Right cardiac atrium (tissue), 5 donors: ENCODE data around the gene DPF3. TPM values are rescaled to one million over a fixed set of nuclear protein-coding genes. Genes with fewer than 3 reads are reported as not detected.
A peak's percentile ranks its signal among the peaks of the same experiment; 100 is the strongest.

ENCODE experiments used
- ATAC-seq, 2 donors: fragments of 200-7000 bp; cut with Tn5 transposase; one replicate each; pipeline versions ENCODE4 v1.8.0 to v1.9.1; 2020; ENCODE audit warnings: moderate library complexity in 2 of 2, mild to moderate bottlenecking in 1 of 2
- DNase-seq, 3 donors: peaks; one replicate each; pipeline ENCODE4 v3.0.0-alpha.2; 2020
- H3K27ac ChIP-seq: one replicate; pipeline ENCODE4 v1.5.1; 2013; ENCODE audit warnings: mild to moderate bottlenecking, low read length, control low read depth, moderate library complexity
- H3K27me3 ChIP-seq: one replicate; pipeline ENCODE4 v1.6.1; 2013; ENCODE audit not compliant: control insufficient read depth, insufficient read depth
- H3K4me1 ChIP-seq: one replicate; pipeline ENCODE4 v1.6.1; 2013; ENCODE audit warnings: low read length; ENCODE audit not compliant: control insufficient read depth, insufficient read depth
- H3K4me3 ChIP-seq: one replicate; pipeline ENCODE4 v1.5.1; 2013; ENCODE audit warnings: low read length, control low read depth
- H3K9me3 ChIP-seq: one replicate; pipeline ENCODE4 v1.6.1; 2013; ENCODE audit warnings: low read length; ENCODE audit not compliant: control insufficient read depth
- WGBS: extraction: QIAGEN DNeasy Blood & Tissue Kit; methylation state at CpG from one replicate; pipeline ENCODE4 v1.1.7; 2013; 5-methylcytosine and 5-hydroxymethylcytosine counted together
- intact Hi-C, 4 donors: fragments of 100-400 bp; cut with DNase I; formaldehyde crosslinking; loops; one replicate each; pipeline versions ENCODE4 v1.11.0 to v1.14.0; 2022 to 2023
- polyA plus RNA-seq: library from polyadenylated mRNA; stranded (reverse); fragments of 200-250 nt; gene quantifications from one replicate; pipeline ENCODE4 v1.2.3, GENCODE V29; 2013
- total RNA-seq, 4 donors: library from RNA; stranded (reverse); fragmentation: NEBNext Ultra II Directional; extraction: Animal tissue kit (Norgen Biotek cat#: 25700); gene quantifications; one replicate each; pipeline ENCODE4 v1.2.1, GENCODE V29; 2021
- donor health status: healthy with polysubstance abuse.
- donor health status: DM: no; HTN: yes; CAD: no.
- donor health status: DM: no; HTN: no; CAD: no.
- donor health status: DM: no; HTN: yes; CAD: no; lungs with severe emphysema.
- donor health status: DM: yes; HTN: yes; CAD: no.

Gene DPF3
- total and polyA plus RNA-seq, 5 donors = 16.5 to 33.0 (median 25.9) TPM

DNA sequence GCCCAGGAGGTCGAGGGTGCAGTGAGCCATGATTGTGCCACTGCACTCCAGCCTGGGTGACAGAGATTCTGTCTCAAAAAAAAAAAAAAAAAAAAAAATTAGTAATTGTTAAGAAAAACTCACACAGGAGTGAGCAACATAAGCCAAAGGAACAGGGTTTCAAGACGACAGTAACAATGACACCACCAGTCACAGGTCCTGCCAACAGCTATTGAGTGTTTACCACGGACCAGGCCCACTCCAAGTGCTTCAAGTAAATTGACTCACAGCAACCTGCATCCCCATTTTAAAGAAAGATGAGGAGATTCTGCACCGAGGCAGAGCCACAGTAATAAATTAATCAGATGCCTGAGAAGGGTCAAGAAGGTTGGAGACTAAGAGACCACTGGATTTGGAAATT, 194.5 kb downstream of the DPF3 start:
- DNase-seq (no peak), ATAC-seq (no peak)
- intact Hi-C loops = loop anchor here in 2 of 4 donors (5.0 to 10.0 kb wide), 2 partner anchors 193 to 195 kb away; partner anchors contain the start of gene DPF3 (in 2 of the 2)
- WGBS = 71% methylated on average over 4 of the region's 4 CpGs
- H3K4me3 ChIP-seq = no peak overlapping the region
- no peaks in the 10 kb centered on the region for H3K27me3 ChIP-seq
- H3K4me1 ChIP-seq = peaks cover 11% of the 10 kb centered on the region
- H3K9me3 ChIP-seq = no peaks in the 10 kb centered on the region
- H3K27ac ChIP-seq = no peak overlapping the region

DNA sequence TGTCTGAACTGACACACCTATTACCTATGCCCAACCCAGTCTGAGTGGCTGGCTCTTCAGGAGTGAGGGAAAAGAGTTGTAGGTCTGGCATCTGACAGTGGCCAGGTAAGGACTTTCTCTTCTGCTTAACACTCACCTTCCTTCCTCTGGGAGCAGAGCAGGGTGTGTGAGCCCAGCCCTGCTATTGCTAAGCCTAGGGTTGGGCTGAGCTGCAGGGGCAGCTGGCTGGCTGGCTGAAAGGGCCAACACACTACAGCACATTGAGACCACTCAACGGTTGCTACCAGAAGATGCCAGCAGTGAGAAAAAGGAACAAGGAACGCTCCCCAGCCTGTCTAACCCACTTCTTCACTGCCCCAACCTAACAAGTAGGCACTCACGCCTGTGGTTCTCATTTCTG, 201.2 kb downstream of the DPF3 start:
- intact Hi-C loops = loop anchor here in 1 of 4 donors (10.0 kb wide), 1 partner anchor 202 kb away; the partner anchor contains the start of gene DPF3
- ATAC-seq = peak; percentile 73 to 82
- Histone ChIP-seq H3K9me3 (no peaks in the 10 kb centered on the region), H3K27ac (no peak overlapping the region), H3K4me3 (no peak overlapping the region), H3K27me3 (no peaks in the 10 kb centered on the region), H3K4me1 (no peaks in the 10 kb centered on the region)
- 30% methylated on average over 3 of the region's 3 CpGs for WGBS
- peak in 1 of 3 donors; percentile 57 for DNase-seq

DNA sequence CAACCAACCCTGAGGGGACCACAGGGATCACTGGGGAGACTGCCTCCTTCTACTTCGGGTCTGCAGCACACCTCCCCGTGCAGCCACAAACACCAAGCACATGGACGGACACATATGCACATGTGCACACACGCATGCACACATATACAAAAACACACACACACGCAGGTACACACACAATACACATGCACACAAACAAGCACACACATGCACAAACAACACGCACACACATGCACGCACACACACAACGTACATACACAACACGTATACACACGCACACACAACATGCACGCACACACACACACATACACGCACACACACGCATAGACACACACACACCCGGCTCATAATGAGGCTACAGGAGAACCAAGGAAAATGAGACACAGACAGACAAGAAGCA, 203.6 kb downstream of the DPF3 start:
- Histone ChIP-seq H3K27me3 (no peaks in the 10 kb centered on the region), H3K9me3 (no peaks in the 10 kb centered on the region), H3K4me3 (no peak overlapping the region), H3K4me1 (no peaks in the 10 kb centered on the region), H3K27ac (no peak overlapping the region)
- WGBS = 92% methylated on average over 14 of the region's 14 CpGs
- intact Hi-C loops = loop anchor here in 1 of 4 donors (10.0 kb wide), 1 partner anchor 204 kb away; the partner anchor contains the start of gene DPF3
- ATAC-seq = no peak
- no peak for DNase-seq

DNA sequence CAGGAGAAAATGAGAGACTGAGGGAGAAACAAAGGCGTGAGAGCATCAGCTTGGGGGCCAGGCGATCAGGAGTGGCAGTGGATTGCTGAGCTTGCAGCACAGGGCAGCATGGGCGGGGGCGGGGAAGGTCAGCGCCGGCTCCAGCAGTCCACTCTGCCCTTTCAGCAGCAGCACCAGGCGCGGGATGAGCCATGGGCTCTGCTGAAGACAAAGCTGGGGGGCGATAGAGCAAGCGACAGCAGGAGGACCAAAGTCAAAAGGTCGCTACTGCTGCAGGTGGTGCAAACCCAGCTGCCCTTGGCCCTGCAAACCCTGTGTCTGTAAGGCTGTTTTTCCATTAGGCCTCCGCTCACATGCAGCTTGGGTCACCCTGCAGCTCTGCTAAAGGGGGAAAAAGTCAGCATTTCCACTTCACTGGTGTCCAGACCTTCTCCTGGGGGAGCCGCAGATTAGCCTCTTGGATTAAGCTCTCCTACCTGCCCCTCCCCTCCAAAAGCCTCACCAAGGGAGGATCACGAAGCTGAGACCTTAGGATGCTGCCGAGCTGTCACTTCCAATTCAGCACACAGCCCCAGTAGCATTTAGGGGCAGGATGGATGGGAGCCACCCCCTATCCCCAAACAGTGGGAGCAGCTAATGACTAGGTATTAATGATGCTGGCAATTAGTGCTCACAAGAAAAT, 204.8 kb downstream of the DPF3 start:
- no peak for ATAC-seq
- no peaks in the 10 kb centered on the region for H3K27me3 ChIP-seq
- no peak overlapping the region for H3K4me3 ChIP-seq
- no peaks in the 10 kb centered on the region for H3K4me1 ChIP-seq
- intact Hi-C loops = no loop called here
- no peak overlapping the region for H3K27ac ChIP-seq
- WGBS = 73% methylated on average over 15 of the region's 15 CpGs
- no peaks in the 10 kb centered on the region for H3K9me3 ChIP-seq
- DNase-seq = no peak

DNA sequence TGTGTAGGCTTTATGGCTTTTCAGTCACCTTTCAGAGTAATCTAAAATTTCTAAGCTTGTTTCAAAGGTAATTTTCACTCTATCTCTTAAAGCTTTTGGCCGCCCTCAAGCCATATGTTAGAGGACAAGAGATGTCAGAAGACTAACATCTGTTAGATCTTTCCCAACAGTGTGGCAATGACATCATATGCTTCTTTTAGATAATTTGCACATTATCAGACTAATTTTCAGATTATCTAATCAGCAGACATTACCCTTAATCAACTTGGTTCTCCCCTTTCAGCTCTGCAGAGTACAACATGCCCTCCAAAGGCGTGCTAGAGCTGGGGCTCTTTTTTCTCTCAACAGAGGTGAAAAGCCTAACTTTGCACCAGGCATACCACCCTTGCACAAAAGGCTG, 207.1 kb downstream of the DPF3 start:
- no peak overlapping the region for H3K27ac ChIP-seq
- H3K27me3 ChIP-seq = no peaks in the 10 kb centered on the region
- H3K4me1 ChIP-seq = no peaks in the 10 kb centered on the region
- no peak overlapping the region for H3K4me3 ChIP-seq
- DNase-seq = no peak
- H3K9me3 ChIP-seq = no peaks in the 10 kb centered on the region
- intact Hi-C loops = no loop called here
- ATAC-seq = no peak
- 84% methylated on average over 2 of the region's 2 CpGs for WGBS

DNA sequence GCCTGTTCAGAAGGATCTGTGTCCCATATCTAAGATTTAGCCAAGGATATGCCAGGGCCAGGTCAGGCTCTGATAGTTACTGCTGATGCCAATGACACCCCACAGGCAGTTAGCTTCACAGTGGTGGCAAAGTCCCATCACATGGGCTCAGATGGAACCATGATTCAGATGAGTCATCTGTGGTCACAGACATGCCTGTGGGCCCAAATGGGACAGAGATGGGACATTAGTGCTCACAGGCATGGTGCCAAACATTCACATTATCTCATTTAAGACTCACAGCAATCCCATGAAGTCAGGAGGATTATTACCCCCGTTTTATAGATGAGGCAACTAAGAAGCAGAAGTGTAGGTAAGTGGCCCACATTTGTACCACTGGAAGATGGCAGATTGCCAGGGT, 207.8 kb downstream of the DPF3 start:
- H3K4me3 ChIP-seq = no peak overlapping the region
- no peak overlapping the region for H3K27ac ChIP-seq
- no peaks in the 10 kb centered on the region for H3K27me3 ChIP-seq
- intact Hi-C loops = no loop called here
- DNase-seq (no peak), ATAC-seq (no peak)
- H3K9me3 ChIP-seq = no peaks in the 10 kb centered on the region
- 68% methylated on average over 1 of the region's 1 CpG for WGBS
- H3K4me1 ChIP-seq = no peaks in the 10 kb centered on the region

DNA sequence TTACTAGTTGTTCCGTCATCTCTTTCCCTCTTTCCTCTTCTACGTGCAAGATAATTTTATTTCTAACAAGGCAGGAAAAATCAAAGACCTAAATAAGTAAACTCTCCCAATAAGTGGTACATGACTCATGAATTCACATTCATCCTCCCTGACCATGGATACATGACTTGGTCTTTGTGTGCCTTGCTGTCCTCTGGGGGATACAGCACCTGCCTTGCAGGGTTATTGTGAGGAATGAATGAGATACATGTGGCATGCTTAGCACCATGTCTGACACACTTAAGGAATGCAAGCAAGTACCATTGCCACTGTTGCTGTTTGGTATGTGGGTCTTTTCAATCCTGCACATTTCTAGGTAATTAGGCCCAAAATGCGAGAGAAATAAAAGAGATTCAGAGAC, 208.4 kb downstream of the DPF3 start:
- WGBS = 98% methylated on average over 3 of the region's 3 CpGs
- Histone ChIP-seq H3K9me3 (no peaks in the 10 kb centered on the region), H3K4me3 (no peak overlapping the region), H3K4me1 (no peaks in the 10 kb centered on the region), H3K27ac (no peak overlapping the region), H3K27me3 (no peaks in the 10 kb centered on the region)
- DNase-seq (no peak), ATAC-seq (no peak)
- intact Hi-C loops = no loop called here

DNA sequence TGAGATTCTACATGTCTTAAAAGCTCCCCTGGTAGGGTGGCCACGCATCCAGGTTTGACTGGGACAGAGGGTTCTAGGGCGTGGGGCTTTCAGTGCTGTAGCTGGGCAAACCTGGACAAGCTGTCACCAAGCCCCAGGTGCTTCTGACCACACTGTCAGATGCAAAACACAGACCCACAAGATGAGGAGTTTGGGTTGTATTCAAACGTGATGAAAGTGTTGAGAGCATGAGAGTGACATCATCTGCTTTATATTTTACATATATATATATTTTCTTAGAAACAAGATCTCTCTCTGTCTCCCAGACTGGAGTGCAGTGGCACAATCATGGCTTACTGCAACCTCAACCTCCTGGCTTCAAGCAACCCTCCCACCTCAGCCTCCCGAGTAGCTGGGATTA, 210.1 kb downstream of the DPF3 start:
- no peak overlapping the region for H3K27ac ChIP-seq
- H3K4me3 ChIP-seq = no peak overlapping the region
- H3K9me3 ChIP-seq = no peaks in the 10 kb centered on the region
- WGBS = 71% methylated on average over 4 of the region's 4 CpGs
- DNase-seq (no peak), ATAC-seq (no peak)
- no peaks in the 10 kb centered on the region for H3K4me1 ChIP-seq
- intact Hi-C loops = no loop called here
- H3K27me3 ChIP-seq = no peaks in the 10 kb centered on the region

DNA sequence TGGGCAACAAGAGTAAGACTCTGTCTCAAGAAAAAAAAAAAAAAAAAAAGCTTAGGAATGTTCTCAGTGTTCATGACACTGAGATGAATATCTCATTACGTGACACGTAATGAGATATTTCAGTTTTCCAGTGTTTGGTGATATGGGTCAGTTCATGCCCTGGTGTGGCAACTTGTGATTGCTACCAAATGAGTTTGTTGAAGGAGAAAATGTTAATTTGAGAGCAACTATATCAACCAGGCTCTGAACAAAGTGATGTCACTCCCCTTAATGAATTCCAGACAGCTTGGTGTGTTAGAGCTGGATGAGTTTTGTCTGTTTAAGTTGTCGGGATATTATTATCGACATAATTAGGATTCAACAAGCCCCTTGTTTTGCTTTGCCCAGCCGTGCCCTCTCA, 211.7 kb downstream of the DPF3 start:
- ATAC-seq = no peak
- Histone ChIP-seq H3K4me3 (no peak overlapping the region), H3K27me3 (no peaks in the 10 kb centered on the region), H3K9me3 (no peaks in the 10 kb centered on the region), H3K27ac (no peak overlapping the region), H3K4me1 (no peaks in the 10 kb centered on the region)
- DNase-seq = no peak
- 72% methylated on average over 5 of the region's 5 CpGs for WGBS
- intact Hi-C loops = no loop called here

DNA sequence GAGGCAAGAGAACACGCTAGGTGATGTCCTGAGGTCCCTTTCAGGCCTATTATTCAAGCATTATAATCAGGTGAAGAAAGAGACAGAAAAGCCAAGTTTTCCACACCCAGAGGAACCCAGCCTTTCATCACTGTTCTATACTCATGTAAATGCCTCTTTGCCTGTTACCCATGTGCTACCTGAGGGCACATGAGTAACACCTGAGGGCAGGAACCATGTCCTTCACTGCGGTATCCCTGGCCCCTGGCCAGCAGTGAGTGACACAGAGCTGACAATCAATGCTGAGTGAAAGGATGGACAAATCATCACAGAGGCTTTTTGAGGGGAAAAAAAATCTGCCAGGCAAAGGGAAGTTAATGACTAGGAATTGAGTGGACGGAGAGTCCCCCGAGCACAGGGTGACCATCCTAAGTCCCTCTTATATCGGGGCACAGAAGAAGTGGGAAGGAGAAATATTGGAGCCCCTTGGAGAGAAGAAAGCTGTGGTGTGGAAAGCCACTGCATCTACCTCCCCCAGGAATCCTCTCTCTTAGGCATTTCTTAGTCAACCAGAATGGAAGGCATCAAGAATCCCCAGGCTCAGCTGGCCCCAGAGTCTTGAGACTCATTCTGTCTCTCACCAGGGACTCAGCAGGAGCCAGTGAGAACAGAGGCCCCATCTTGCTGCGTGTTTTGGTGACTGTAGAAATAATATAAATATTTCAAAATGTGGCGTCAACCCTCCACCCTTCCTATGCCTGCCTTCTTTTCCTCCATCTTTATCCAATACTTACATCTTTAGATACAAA, 212.9 kb downstream of the DPF3 start:
- no peaks in the 10 kb centered on the region for H3K9me3 ChIP-seq
- intact Hi-C loops = no loop called here
- H3K27ac ChIP-seq = no peak overlapping the region
- H3K27me3 ChIP-seq = no peaks in the 10 kb centered on the region
- ATAC-seq = no peak
- WGBS = 90% methylated on average over 7 of the region's 7 CpGs
- no peaks in the 10 kb centered on the region for H3K4me1 ChIP-seq
- DNase-seq = no peak
- H3K4me3 ChIP-seq = no peak overlapping the region

DNA sequence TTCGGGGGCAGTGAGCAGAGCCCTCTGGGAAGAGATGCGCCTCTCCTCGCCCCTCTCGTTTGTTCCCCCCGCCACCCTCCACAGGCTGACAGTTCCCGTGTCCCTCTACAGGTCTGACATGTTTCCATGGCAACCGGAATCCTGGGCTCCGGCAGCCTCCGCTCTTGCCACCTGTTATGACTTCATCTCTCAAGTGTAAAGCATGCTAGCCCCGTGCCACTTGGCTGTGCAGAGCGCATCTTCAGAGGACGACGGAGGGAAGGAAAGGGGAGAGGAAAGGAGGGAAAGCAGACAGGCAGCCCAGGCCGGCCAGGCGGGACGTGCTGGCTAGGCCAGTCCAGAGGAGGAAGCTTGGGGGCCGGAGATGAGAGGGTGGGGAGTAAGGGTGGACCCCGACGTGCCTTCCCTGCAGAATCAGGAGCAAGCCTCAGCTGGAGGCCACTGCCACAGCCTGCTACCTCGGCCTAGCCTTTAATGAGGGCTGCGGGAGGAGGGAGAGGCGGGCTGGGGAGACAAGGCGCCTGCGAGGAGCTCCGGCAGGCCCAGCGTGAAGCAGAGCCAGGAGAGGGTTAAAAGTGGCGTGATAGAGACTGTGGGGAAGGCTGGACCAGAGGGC, 214.3 kb downstream of the DPF3 start:
- 56% methylated on average over 27 of the region's 27 CpGs for whole genome bisulfite sequencing
- ATAC-seq = peak; percentile 15 to 26
- Histone ChIP-seq H3K27me3 (no peaks in the 10 kb centered on the region), H3K4me1 (no peaks in the 10 kb centered on the region), H3K9me3 (no peaks in the 10 kb centered on the region), H3K4me3 (no peak overlapping the region), H3K27ac (no peak overlapping the region)
- no peak for DNase-seq
- intact Hi-C loops = loop anchor here in 1 of 4 donors (10.0 kb wide), 1 partner anchor 65 kb away; no protein-coding TSS in a partner anchor
